ENCODE measurements around the gene MCF2. TPM values are rescaled to one million over a fixed set of nuclear protein-coding genes. Genes with fewer than 3 reads are reported as not detected.

Gene MCF2
- total and polyA plus RNA-seq, 2 of the 13 experiments (the other 11 are each of a cell fraction or from before 2014, with no cell fraction given) = 0.07 TPM; not detected in 1

DNA sequence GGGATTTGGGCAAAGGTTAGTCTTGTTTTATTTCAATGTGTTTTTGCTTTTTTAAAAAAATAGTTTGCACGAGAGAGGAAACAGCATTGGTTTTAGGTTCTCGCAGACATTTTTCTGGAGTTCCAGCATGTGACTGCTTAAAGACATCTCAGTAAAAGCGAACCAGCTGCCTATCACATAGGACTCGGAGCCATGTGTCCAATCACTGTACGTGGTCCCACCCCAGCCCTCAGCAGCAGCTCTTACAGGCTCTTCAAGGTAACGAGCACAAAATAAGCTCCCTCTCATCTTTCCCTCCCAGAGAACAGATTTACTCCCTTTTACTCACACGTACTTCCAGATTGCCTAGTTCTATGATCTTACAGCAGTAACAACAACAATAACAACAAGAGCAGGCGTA is 68.7 kb downstream of the MCF2 start:
- POLR2A ChIA-PET = no interaction called here
- Histone ChIP-seq H3K4me1 (ENCODE audit: insufficient read depth, low read length) (no peaks in the 10 kb centered on the region), H3K4me2 (ENCODE audit: low read depth, low read length) (no peak overlapping the region), H4K20me1 (ENCODE audit: insufficient read depth, low read length) (no peaks in the 10 kb centered on the region), H3K4me3 (replicated peaks in 1 of 3; ENCODE audit: insufficient read depth in 1 of 3, low read depth in 2 of 3, low read length in 3 of 3) (no peak overlapping the region), H3K9ac (ENCODE audit: insufficient read depth, low read depth, low read length) (no peak overlapping the region), H3K79me2 (ENCODE audit: insufficient read depth, low read length) (no peaks in the 10 kb centered on the region), H3K9me3 (ENCODE audit: low read length) (no peaks in the 10 kb centered on the region), H2AFZ (ENCODE audit: low read length) (no peak overlapping the region), H3K27ac (ENCODE audit: extremely low read length, insufficient read depth, low read length) (no peak overlapping the region), H3K36me3 (replicated peaks in 1 of 2; ENCODE audit: control insufficient read depth in 1 of 2, insufficient read depth in 2 of 2, low read length in 2 of 2) (no peaks in the 10 kb centered on the region), H3K27me3 (ENCODE audit: control insufficient read depth in 1 of 2, insufficient read depth in 2 of 2, low read length in 2 of 2) (no peaks in the 10 kb centered on the region)
- no peak for DNase-seq (ENCODE audit: low spot score)
- intact Hi-C loops (cut with micrococcal nuclease; ENCODE audit: unreplicated experiment) = no loop called here
- BruUV-seq (replicated peaks) = no TSS peak
- no peak for FAIRE-seq
- TF ChIP-seq ATF7 (IDR thresholded peaks at IDR 0.05) (no peak), ATF7 (CRISPR knock-in tag; IDR thresholded peaks at IDR 0.05) (no peak), SPEN (CRISPR knock-in tag; IDR thresholded peaks at IDR 0.05; ENCODE audit: low read depth) (no peak), MIER3 (CRISPR knock-in tag; IDR thresholded peaks at IDR 0.05; ENCODE audit: borderline replicate concordance) (no peak), ZNF24 (IDR thresholded peaks at IDR 0.05) (no peak), ZNF749 (CRISPR knock-in tag; IDR thresholded peaks at IDR 0.05; ENCODE audit: borderline replicate concordance) (no peak), FOXK1 (CRISPR knock-in tag; IDR thresholded peaks at IDR 0.05; ENCODE audit: borderline replicate concordance, low read depth) (no peak), ERF (CRISPR knock-in tag; IDR thresholded peaks at IDR 0.05) (no peak)
- TF ChIP-seq, protein P1, sequence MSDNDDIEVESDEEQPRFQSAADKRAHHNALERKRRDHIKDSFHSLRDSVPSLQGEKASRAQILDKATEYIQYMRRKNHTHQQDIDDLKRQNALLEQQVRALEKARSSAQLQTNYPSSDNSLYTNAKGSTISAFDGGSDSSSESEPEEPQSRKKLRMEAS (IDR thresholded peaks at IDR 0.05) = no peak
- TF ChIP-seq, protein P2, sequence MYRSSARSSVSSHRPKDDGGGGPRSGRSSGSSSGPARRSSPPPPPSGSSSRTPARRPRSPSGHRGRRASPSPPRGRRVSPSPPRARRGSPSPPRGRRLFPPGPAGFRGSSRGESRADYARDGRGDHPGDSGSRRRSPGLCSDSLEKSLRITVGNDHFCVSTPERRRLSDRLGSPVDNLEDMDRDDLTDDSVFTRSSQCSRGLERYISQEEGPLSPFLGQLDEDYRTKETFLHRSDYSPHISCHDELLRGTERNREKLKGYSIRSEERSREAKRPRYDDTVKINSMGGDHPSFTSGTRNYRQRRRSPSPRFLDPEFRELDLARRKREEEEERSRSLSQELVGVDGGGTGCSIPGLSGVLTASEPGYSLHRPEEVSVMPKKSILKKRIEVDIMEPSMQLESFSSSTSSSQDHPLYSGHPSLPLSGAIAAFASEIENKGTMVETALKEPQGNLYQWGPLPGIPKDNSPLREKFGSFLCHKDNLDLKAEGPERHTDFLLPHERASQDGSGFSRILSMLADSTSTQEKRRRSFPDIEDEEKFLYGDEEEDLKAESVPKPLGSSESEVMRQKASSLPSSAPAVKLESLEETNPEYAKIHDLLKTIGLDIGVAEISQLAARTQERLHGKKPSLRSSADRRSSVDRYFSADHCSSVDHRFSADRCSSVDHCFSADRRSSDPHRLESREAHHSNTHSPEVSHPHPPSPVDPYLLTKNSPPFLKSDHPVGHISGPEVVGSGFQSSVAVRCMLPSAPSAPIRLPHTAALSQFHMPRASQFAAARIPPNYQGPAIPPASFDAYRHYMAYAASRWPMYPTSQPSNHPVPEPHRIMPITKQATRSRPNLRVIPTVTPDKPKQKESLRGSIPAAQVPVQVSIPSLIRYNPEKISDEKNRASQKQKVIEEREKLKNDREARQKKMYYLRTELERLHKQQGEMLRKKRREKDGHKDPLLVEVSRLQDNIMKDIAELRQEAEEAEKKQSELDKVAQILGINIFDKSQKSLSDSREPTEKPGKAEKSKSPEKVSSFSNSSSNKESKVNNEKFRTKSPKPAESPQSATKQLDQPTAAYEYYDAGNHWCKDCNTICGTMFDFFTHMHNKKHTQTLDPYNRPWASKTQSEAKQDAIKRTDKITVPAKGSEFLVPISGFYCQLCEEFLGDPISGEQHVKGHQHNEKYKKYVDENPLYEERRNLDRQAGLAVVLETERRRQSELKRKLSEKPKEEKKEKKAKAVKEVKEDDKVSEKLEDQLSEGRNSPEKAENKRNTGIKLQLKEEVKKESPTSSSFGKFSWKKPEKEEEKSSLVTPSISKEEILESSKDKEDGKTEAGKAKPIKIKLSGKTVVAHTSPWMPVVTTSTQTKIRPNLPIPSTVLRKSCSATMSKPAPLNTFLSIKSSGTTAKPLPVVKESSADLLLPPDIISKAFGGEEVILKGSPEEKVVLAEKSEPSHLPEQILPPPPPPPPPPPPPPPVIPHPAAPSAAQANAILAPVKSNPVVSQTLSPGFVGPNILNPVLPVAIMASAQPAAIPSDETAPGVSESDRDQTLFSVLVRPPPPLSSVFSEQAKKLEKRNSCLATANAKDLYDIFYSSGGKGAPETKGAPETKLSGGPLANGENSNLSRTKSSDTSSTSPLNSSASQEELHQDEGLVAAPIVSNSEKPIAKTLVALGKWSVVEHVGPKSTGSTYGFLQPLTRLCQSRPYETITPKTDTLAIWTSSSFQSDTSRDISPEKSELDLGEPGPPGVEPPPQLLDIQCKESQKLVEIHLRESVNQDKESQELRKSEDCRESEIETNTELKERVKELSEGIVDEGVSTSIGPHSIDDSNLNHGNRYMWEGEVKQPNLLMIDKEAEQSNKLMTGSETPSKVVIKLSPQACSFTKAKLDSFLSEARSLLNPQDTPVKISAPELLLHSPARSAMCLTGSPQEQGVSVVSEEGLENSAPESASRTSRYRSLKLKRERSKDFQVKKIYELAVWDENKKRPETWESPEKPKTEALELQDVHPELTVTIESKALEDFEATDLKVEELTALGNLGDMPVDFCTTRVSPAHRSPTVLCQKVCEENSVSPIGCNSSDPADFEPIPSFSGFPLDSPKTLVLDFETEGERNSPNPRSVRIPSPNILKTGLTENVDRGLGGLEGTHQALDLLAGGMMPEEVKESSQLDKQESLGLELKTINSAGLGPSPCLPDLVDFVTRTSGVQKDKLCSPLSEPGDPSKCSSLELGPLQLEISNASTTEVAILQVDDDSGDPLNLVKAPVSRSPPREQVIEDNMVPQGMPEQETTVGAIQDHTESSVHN (CRISPR knock-in tag; IDR thresholded peaks at IDR 0.05) = no peak
- CTCF ChIA-PET (ENCODE audit: low intra/inter-chr PET ratio, low total read pairs) = no interaction called here
- 24% methylated on average over 8 of the region's 8 CpGs for WGBS (ENCODE audit: low lambda C conversion rate)
- no peak for ATAC-seq
- in situ Hi-C loops (cut with HindIII; ENCODE audit: extremely low pct_ligation_motif_present, low pct_unique_long_range_greater_than_20kb) = no loop called here

All from HepG2 (cell line).